Prostate gland (tissue), 2 donors: ENCODE data around the gene THAP4. TPM values are rescaled to one million over a fixed set of nuclear protein-coding genes. Genes with fewer than 3 reads are reported as not detected.

ENCODE experiments used
- DNase-seq: peaks from one replicate; pipeline ENCODE4 v3.0.0-alpha.2; 2019; ENCODE audit warnings: low spot score
- H3K27ac ChIP-seq, 2 donors: fragments of 200-600 bp; sonication (generic); 2 replicates each; pipeline ENCODE4 v1.5.1; 2017 to 2019
- H3K27me3 ChIP-seq: fragments of 200-600 bp; sonication (generic); replicated peaks from 2 replicates; pipeline ENCODE4 v1.5.1; 2019; ENCODE audit not compliant: insufficient read depth
- H3K36me3 ChIP-seq, 2 donors: fragments of 200-600 bp; sonication (generic); 1 replicate in 1 of 2; 2 replicates in 1 of 2; pipeline versions ENCODE4 v1.5.1 to v1.8.1; 2017 to 2019
- H3K4me1 ChIP-seq: fragments of 200-600 bp; sonication (generic); replicated peaks from 2 replicates; pipeline ENCODE4 v1.5.1; 2019
- H3K4me3 ChIP-seq, 2 donors: fragments of 200-600 bp; sonication (generic); 2 replicates each; pipeline ENCODE4 v1.5.1; 2017 to 2019
- H3K9me3 ChIP-seq: fragments of 200-600 bp; sonication (generic); 2 replicates; pipeline ENCODE4 v1.5.1; 2017
- CTCF ChIP-seq, 4 experiments: fragments of 200-600 bp in 2 of 4; fragments of 450-650 bp in 2 of 4; sonication (generic) in 2 of 4; IDR thresholded peaks; 1 replicate in 3 of 4; 2 replicates in 1 of 4; pipeline ENCODE4 v1.5.1; 2016 to 2019; ENCODE audit warnings: antibody characterized with exemption in 4 of 4, mild to moderate bottlenecking in 2 of 4, moderate library complexity in 2 of 4
- POLR2A ChIP-seq: fragments of 450-650 bp; IDR thresholded peaks from one replicate; pipeline ENCODE4 v1.6.1; 2016; ENCODE audit warnings: antibody characterized with exemption, mild to moderate bottlenecking
- POLR2AphosphoS5 ChIP-seq: sonication (generic); formaldehyde crosslinking; IDR thresholded peaks from one replicate; pipeline ENCODE4 v1.6.1; 2017; ENCODE audit warnings: antibody characterized with exemption
- WGBS: methylation state at CpG from one replicate; pipeline ENCODE4 v1.1.5; 2018; 5-methylcytosine and 5-hydroxymethylcytosine counted together
- intact Hi-C: fragments of 100-400 bp; cut with DNase I; formaldehyde crosslinking; loops from one replicate; pipeline ENCODE4 v1.14.2; 2022
- total RNA-seq, 2 donors: library from RNA; depleted of rRNA; stranded (reverse); fragments of >200 nt; gene quantifications; one replicate each; pipeline ENCODE4 v1.1.0, GENCODE V29; 2016

THAP4 gene
- total RNA-seq, 2 donors from 2014 or later: 60.8 to 92.9 TPM

GRCh38 chr2:241673797-241674725, 37.1 kb upstream of the THAP4 start:
- no peak for TF ChIP-seq CTCF (IDR thresholded peaks at IDR 0.05)
- no peak for TF ChIP-seq POLR2AphosphoS5
- no peak for TF ChIP-seq POLR2A
- H3K36me3 ChIP-seq: peaks cover 0 to 4% of the 10 kb centered on the region in 2 donors
- no peak overlapping the region for H3K4me3 ChIP-seq
- no peak for DNase-seq
- H3K4me1 ChIP-seq: no peaks in the 10 kb centered on the region
- no peak overlapping the region for H3K27ac ChIP-seq
- 73% methylated on average over 21 of the region's 21 CpGs for WGBS
- no peaks in the 10 kb centered on the region for H3K27me3 ChIP-seq
- no peaks in the 10 kb centered on the region for H3K9me3 ChIP-seq
- intact Hi-C loops: no loop called here

DNA sequence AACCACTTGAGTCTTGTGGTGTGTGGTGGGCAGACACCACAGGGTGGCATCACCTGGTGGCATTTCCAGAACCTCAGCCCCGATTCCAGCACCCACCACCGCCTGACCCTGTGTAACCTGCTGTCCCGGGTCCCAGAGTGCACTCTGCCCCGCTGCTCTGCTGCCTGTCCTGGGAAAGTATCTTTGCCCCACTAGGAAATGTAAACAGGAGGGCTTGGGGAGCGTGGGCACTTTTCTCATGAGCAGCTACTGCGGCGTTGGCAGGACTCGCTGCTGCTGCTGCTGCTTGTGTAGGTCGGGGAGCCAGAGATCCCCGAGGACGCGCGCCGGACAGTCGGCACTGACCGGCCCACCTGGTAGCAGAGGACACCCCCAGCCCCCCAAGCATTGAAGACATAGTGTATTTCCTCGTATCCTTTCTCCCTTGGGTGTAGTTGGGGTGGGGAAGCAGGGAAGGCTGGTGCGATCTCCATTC, 36.3 kb upstream of the THAP4 start:
- H3K36me3 ChIP-seq: peaks cover 0 to 8% of the 10 kb centered on the region in 2 donors
- 95% methylated on average over 18 of the region's 18 CpGs for WGBS

GRCh38 chr2:241672243-241673188, 35.6 kb upstream of the THAP4 start:
- Histone ChIP-seq H3K4me3 (no peak overlapping the region), H3K27me3 (no peaks in the 10 kb centered on the region), H3K4me1 (no peaks in the 10 kb centered on the region), H3K36me3 (peaks cover 0 to 9% of the 10 kb centered on the region in 2 donors), H3K27ac (no peak overlapping the region), H3K9me3 (no peaks in the 10 kb centered on the region)
- intact Hi-C loops: no loop called here
- no peak for TF ChIP-seq CTCF (IDR thresholded peaks at IDR 0.05)
- no peak for TF ChIP-seq POLR2AphosphoS5
- TF ChIP-seq POLR2A: no peak
- no peak for DNase-seq
- WGBS: 90% methylated on average over 37 of the region's 42 CpGs

More for the DNA sequence above, 36.3 kb upstream of the THAP4 start:
- Histone ChIP-seq H3K27me3 (no peaks in the 10 kb centered on the region), H3K9me3 (no peaks in the 10 kb centered on the region), H3K27ac (no peak overlapping the region), H3K4me3 (no peak overlapping the region), H3K4me1 (no peaks in the 10 kb centered on the region)
- DNase-seq: no peak
- intact Hi-C loops: no loop called here
- no peak for TF ChIP-seq POLR2AphosphoS5
- no peak for TF ChIP-seq CTCF (IDR thresholded peaks at IDR 0.05)
- TF ChIP-seq POLR2A: no peak

- no peaks in the 10 kb centered on the region for H3K4me1 ChIP-seq
- DNase-seq: no peak
- H3K27ac ChIP-seq: no peak overlapping the region
- H3K27me3 ChIP-seq: no peaks in the 10 kb centered on the region
- WGBS: 92% methylated on average over 30 of the region's 31 CpGs
- intact Hi-C loops: no loop called here
- no peak overlapping the region for H3K4me3 ChIP-seq
- peaks cover 0 to 13% of the 10 kb centered on the region in 2 donors for H3K36me3 ChIP-seq
- no peaks in the 10 kb centered on the region for H3K9me3 ChIP-seq
- TF ChIP-seq POLR2AphosphoS5 (no peak), POLR2A (no peak), CTCF (IDR thresholded peaks at IDR 0.05) (no peak)
These were observed 34.7 kb upstream of the THAP4 start for GRCh38 chr2:241671457-241672240.
